NB4 (cell line): ENCODE measurements around the gene TRAPPC3.

Experiments used
- POLR2A ChIP-seq: IDR thresholded peaks from 2 replicates; pipeline ENCODE4 v1.6.1; 2011; ENCODE audit warnings: mild to moderate bottlenecking; ENCODE audit not compliant: insufficient read length; ENCODE audit errors: extremely low read depth
- TF ChIP-seq, protein P1 (sequence below): IDR thresholded peaks from 2 replicates; pipeline ENCODE4 v1.6.1; 2011; ENCODE audit warnings: low read depth, low read length

DNA sequence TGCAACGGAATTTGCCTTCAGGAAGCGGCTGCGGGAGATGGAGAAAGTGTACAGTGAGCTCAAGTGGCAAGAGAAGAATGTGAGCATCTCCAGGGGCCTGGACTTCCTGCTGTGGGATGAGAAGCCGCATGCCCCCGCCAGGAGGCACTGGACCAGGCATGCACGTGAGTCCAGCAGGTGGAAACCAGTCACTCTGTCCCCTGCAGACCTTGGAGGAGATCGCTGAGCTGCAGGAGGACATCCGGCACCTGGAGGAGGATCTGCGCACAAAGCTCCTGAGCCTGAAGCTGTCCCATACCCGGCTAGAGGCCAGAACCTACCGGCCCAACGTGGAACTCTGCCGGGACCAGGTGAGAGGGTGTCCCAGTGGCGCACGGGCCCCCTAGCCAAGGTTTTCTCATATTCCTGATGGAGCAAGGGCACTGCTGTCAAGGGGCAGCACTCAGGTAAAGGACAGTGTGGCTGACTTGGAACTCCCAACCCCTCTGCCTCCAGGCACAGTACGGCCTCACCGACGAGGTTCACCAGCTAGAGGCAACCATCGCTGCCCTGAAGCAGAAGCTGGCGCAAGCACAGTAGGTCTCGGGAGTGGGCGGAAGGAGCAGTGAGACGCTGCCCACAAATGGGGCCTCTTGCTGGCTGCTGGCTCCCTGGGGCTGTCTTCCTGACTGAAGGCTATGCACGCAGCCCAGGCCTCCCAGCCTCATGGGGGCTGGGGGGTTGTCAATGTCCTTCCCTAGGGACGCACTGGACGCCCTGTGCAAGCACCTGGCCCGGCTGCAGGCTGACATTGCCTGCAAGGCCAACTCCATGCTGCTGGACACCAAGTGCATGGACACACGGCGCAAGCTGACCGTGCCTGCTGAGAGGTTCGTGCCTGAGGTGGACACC lies 61.8 kb downstream of the TRAPPC3 start:
- TF ChIP-seq, protein P1, sequence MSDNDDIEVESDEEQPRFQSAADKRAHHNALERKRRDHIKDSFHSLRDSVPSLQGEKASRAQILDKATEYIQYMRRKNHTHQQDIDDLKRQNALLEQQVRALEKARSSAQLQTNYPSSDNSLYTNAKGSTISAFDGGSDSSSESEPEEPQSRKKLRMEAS = peak; percentile 99
- peak; percentile 67 for TF ChIP-seq POLR2A
